NCI-H446 treated with DMSO at 0.1 percent for 48 hours (cell line): ENCODE measurements around the gene KLHL22.
"Not testable (repeated sequence)": the region's sequence is repeated elsewhere in the genome, so short reads cannot be mapped to it uniquely, and the experiment has no call there.

Experiments
- DNase-seq: peaks from one replicate; lab custom pipeline; 2025; lab: John Stamatoyannopoulos, UW

KLHL22 gene

DNA sequence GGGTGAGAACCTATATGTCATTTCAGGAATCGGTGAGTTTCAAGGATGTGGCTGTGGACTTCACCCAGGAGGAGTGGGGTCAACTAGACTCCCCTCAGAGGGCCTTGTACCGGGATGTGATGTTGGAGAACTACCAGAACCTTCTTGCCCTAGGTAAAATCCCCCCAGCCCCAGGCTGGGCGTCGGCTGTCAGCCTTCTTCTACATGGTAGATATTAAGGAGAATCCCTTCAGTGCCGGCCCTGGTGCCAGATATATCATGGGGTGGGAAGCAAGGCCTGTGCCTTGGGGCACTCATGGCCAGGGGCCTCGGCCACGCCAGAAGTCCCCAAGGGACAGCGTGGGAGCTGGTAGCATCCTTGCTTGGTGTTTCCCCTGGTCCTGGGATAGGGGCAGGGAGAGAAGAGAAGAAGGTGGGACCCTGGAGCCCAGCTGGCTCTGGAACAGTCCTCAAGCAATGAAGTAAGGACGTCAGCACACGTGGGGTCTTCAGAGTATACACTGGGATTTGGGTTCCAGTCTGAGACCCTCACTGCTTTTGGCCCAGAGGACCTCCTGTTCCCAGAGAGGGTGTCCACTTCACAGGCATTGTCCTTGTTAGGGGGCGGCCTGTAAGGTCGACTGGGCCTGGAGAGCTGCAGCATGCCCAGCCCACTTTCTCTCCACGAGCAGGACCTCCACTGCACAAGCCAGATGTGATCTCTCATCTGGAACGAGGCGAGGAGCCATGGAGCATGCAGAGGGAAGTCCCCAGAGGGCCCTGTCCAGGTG is 94.8 kb downstream of the KLHL22 start:
- DNase-seq = no peak

DNA sequence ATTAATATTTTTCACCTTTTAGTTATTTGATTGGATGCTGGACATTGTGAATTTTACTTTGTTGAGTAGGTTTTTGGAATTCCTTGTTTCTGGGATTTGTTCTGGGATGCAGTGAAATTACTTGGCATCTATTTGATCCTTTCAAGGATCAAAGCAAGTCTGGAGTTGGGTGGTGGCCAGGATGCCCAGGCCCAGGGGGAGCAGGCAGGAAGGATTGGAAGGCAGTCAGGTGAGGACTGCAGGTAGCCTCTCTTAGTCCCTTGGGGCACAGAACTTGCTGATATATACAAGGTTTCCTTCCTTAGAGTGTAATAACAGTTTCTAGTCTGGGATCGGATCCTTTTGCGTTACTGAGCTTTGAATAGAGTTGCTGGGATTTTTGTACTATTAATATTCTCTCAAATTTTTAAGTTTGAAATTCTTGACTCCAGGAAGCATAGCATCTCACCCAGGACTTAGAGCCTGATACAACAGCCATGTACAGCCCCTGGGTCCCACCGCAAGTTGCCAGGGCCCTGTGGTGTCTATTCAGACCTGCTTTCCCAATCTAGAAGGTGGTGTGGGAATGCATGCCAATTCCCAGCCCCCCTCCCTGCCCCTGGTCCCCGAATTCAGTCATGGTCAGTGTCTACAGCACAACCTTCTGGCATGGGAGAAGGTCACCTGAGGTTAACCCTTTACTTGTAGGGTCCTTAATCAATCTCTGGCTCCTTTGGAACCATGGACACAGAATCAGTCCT is 95.6 kb downstream of the KLHL22 start:
- no peak for DNase-seq

DNA sequence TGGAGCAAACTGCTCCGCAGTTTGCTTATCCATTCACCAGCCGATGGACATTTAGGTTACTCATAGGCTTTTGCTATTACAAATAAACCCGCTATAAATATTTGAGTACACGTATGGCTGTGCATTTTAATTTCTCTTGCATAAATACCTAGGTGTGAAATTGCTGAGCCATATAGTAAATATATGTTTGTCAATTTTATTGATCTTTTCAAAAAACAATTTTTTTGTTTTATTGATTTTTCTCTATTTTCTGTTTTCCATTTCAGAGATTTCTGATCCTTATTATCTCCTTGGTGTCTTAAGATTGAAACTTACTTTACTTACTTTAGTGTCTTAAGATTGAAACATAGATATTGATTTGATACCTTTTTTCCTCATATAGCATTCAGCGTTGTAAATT is 97.2 kb downstream of the KLHL22 start:
- no peak for DNase-seq

DNA sequence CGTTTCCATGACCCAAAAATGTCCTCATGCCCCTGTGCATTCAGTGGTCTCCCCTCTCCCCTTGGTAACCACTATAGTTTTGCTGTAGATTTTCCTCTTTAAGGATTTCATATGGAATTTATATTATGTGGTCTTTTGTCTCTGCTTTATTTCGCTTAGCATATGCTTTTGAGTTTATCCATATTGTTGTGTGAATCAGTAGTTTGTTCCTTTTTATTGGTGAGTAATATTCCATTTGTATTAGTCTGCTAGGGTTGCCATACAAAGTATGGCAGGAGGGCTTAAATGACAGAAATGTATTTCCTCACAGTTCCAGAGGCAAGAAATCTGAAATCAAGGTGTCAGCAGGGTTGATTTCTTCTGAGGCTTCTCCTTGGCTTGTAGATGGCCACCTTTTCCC is 98.1 kb downstream of the KLHL22 start:
- no peak for DNase-seq

DNA sequence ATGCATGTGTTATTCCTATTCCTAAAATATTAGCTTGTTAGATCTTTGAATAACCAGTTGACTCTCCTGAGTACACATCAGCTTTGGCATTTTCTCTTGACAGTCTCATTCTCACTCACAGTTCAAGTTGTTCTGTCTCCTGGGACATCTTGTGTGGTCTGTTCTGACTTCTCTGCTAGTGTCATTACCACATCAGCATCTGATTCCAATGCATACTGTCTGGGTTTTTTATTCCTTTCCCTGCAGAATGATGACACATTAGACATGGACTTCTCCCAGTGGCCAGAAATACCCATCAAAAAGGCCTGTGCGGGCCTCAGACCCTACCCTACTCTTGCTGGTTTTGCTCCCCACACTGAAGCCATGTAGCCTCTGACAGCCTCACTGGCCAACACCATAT is 99.0 kb downstream of the KLHL22 start:
- DNase-seq = no peak

DNA sequence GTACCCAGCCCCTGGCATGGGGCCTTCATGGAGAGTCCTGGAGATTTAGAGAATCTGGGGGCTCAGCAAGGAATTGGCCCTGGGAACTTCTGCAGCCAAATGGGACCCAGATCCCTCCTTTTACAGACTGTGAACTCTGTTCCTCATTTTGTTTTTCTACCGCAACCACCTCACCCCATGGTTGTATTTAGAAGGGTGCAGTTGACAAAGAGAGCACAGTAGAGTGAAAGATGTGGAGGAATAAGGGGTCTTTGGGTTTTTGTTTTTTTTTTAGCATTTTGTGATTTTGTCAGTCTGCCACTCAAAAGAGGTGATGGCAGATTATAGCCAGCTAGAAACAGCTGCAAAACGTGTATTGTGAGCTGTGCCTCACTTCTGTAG is 99.7 kb downstream of the KLHL22 start:
- DNase-seq = no peak

DNA sequence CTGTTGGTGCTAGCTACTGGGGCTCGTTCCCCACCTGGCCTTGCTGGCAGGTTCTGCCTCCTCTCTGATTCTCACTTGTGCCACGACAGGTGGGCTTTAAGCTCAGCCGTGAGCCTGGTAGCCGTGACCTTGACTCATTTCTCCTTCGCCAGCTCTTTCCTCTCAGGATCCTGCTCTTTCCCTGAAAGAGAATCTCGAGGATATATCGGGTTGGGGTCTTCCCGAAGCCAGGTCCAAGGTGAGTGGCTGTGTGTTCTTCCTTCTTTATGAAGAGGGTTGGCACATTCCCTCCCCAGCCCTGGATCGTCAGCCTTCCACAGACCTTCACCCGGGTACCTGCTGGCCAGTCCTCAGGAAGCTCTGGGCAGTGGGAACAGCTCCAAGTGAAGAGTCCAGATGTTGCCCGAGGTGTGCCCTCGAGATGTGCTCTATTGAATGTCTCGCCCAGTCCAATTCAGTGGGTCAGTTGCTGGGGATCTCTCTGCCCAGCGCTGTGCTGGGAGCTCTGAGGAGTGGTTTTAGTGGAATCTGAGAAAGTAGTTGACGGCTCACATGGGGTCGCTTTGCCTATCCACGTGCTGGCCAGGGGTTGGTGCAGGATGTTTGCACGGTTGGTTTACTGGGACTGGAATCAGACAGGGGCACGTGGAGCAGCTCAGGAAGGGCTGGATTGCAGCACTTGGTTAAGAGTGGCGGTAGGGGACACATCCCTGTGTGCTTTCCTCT is 100.3 kb downstream of the KLHL22 start:
- DNase-seq = no peak

DNA sequence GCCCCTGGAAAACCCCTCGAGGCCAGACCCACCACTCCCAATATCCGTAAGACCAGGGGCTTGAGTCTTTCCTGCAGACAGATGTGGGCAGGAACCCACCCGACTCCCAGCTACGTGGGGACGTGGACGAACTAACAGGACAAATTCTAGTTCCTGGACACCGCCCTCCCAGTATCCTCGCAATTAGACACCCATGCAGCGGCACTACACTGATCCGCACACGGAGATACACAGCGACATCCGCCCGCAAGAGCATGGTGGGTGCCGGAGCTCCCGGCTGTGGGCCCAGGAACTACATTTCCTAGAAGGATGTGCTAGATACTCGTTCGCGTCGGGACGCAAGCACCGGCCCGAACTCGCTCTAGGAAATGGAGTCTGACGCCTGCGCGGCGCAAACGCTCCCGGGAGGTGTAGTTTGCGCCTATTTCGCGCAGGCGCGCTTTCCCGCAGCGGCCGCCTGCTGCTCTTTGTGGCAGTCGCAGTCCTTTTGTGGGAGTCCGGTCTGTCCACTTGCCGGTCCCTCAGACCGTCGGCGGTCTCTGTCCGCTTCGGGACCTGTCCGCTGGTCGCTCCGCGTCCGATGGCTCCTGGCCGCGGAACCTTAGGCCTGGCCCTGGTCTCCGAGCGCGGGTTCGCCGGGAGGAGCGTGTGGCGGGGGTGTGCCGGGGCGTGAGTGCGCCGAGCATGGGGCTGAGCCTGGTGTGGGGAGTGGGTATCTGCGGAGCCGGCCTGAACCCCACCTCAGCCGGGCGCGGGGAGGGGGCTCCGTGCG is 101.7 kb downstream of the KLHL22 start, which contains the start of gene ZNF74:
ZNF74 (plus strand) TSS at position 447 of the 772 bp plus-strand sequence. CDS start 478 bp downstream, outside the sequence.
- DNase-seq = peak; percentile 87

DNA sequence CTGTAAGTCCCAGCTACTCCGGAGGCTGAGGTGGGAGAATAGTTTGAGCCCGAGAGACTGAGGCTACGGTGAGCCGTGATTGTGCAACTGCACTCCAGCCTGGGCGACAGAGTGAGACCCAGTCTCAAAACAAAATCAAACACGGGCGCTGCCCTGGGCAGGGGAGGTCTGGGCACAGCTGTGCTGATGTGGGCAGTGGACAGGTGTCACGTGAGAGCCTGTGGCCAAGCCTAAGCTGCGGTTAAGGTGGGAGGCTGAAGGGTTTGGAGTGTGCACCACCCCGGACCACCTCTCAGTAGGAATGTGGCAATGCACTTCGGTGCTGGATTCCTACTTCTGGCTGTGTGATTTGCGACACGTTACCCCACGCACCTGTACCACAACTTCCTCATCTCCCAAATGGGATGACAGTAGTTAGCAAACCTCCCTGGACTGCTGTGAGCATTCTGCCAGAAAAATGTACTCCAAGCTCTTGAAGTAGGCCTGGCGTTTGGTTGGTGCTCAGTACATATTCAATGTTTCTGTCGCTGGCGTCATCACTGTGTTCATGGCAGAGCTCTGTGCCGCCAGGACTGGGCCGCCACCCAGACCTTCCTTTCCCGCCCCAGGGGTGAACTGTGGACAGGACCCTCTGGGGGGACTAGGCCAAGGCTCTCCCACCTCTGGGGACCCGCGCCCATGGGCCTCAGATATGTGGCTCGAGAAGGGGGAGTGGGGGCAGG is 102.5 kb downstream of the KLHL22 start:
- DNase-seq = no peak

DNA sequence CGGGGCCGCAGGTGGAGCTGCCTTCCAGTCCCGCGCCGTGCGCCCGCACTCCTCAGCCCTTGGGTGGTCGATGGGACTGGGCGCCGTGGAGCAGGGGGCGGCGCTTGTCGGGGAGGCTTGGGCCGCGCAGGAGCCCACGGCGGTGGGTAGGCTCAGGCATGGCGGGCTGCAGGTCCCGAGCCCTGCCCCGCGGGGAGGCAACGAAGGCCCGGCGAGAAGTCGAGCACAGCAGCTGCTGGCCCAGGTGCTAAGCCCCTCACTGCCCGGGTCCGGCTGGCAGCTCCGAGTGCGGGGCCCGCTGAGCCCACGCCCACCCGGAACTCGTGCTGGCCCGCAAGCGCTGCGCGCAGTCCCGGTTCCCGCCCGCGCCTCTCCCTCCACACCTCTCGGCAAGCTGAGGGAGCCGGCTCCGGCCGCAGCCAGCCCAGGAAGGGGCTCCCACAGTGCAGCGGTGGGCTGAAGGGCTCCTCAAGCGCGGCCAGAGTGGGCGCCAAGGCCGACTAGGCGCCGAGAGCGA is 103.2 kb downstream of the KLHL22 start:
- DNase-seq = not testable (repeated sequence)
